GM18526 (cell line): ENCODE results near the gene PPP1CB.

Experiments used
- POLR2A ChIP-seq: IDR thresholded peaks from 3 replicates; pipeline ENCODE4 v1.6.1; 2011; ENCODE audit not compliant: insufficient read length; ENCODE audit errors: extremely low read depth

PPP1CB gene

DNA sequence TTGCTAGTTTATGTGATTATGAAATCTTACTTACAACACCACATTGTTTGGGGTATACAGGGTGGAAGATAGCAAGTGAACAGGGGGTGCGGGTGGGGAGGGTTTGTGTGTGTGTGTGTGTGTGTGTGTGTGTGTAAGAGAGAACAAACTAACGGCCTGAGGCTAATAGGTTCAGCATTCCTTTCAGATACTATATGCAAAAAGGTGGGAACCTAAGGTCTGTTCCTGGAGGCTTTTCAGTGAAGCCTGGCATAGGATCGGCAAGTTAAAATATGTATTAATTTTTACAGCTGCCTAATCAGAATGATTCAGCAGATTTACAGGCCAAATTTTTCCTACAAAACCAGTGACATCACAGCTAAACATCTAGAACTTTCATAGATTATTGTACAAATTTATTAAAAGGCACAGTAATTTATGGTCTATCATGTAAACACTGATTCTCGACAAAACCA, 51.4 kb downstream of the PPP1CB start:
- no peak for TF ChIP-seq POLR2A

DNA sequence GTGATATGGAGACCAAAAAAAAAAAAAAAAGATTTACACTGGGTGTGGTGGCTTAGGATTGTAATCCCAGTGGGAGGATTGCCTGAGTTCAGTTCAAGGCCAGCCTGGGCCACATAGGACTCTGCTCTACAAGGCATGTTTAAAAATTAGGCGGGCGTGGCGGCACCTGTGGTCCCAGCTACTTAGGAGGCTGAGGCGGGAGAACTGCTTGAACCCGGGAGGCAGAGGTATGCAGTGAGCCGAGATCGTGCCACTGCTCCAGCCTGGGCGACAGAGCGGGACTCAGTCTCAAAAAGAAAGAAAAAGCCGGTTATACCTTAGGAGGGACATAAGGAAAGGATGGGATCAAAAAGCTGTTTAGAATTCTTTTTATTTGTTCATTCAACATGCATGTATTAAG, 58.3 kb downstream of the PPP1CB start:
- TF ChIP-seq POLR2A = no peak

DNA sequence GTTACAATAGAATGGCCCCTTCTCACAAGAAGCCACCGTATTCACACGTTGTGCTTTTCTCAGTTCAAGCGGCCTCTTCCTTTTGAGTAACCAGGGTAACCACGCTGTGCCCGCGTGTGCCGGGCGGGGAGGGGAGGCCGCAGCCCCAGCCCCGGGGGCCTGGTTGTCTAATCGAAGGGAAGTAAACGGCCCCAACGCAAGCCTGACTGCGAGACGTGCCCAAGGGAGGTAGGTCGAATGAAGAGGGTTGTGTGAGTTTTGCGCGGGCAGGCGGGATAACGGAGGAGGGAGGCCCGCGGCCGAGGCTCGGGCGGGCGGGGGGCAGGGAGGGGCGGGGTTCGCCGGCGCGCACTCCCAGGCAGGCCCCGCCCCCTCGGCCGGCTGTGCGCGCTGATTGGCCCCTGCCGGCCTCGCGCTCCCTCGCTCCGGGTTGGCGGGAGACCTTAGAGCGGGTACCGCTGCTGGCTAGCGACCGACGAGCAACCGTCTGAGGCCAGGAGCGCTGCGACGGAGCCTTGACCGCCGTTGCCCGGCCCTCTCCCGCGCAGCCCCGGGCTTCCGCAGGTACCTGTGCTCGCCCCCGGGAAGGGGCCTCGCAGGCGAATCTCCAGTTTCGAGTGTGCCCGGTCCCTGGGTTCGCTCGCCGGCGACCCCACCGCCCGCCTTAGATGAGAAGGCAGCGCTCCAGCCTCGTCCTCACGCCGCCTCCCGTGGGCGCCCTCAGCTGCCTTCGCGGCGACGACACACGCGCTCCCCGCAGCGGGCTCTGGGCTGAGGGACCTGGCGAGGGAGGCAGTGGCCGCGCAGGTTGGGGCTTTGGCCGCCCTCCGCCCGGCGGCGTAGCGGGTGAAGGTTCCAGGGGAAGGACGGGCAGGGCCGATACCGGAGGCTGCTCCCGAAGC, 59.0 kb downstream of the PPP1CB start, which contains the start of gene SPDYA:
Gene SPDYA, plus strand, starts transcription at position 451 of the 902 bp plus-strand sequence. CDS start 5,181 bp downstream, outside the sequence.
- TF ChIP-seq POLR2A = no peak

DNA sequence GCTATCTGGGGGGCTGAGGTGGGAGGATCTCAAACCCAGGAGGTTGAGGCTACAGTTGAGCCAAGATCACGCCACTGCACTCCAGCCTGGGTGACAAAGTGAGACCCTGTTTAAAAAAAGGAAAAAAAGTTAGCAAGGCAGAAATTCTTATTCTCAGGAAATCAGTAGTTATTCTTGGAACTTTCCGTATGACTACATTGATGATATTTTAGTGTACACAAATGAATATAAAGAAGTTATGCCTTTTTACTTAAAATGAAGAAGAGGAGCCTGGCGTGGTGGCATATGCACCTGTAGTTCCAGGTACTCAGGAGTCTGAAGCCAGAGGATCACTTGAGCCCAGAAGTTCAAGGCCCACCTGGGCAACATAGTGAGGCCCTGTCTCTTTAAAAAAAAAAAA, 66.4 kb downstream of the PPP1CB start:
- TF ChIP-seq POLR2A = no peak

DNA sequence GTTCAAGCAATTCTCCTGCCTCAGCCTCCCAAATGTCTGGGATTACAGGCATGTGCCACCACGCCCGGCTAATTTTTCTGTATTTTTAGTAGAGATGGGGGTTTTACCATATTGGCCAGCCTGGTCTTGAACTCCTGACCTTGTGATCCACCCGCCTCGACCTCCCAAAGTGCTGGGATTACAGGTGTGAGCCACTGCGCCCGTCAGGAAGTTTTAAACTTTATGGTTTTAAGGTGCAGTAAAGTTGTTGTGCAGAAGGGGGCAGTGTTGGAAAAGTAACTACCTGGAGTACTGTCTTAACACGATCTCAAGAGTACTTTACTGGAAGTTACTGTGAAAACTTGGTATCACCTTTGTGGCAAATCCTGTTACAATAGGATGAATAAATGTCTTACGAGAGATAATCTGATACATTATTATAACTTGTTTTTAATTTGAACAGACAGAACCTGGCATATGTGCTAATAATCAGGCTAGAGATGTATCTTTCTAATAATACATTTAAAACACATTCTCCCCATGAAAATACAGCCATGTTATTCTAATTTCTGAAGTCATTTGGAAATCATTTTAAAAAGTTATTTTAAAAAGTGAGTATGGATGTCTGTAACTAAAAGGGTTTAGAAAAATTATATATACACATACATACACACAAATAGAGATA, 69.8 kb downstream of the PPP1CB start:
- TF ChIP-seq POLR2A = no peak

DNA sequence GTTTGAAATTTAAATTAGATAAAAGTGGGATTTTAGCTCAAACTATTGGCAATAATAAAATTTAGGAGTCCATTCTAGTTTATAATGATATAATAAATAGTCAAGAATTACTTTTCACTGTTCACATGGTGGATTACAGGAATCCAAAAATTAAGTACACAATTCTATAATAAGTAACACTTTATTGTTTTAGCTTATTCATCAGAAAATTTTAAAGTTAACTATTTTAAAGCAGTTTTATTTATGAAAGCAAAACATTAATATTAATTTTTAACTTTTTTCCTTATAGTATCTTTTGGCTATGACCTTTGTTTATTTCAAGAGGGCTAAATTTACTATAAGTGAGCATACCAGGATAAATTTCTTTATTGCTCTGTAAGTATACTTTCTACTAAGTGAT, 70.4 kb downstream of the PPP1CB start:
- no peak for TF ChIP-seq POLR2A

DNA sequence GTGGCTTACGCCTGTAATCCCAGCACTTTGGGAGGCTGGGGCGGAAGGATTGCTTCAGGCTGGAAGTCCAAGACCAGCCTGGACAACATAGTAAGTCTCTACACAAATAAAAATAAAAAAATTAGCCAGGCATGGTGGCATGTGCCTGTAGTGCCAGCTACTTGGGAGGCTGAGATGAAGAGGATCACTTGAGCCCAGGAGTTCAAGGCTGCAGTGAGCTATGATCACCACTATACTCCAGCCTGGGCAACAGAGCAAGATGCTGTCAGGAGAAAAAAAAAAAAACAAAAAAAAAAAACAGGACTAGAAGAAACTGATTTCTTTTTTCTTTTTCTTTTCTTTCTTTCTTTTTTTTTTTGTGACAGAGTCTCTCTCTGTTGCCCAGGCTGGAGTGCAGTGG, 72.6 kb downstream of the PPP1CB start:
- TF ChIP-seq POLR2A = no peak

DNA sequence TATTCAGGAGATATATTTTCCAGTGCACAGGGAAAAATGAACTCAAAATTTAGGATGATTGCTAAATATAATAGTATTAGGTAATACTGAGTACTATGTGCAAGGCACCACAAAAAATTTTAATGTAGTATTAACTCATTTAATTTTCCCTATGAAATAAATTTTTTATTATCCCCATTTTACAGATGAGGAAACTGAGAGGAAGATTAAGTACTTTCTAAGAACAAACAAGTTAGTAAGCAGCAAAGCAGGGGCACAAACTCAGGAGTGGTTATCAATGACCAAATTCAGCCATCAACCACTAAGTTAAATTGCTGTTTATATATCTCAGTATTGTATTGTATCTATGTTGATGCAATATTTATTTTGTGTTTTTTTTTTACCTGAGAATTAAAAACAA, 73.2 kb downstream of the PPP1CB start:
- TF ChIP-seq POLR2A = no peak

DNA sequence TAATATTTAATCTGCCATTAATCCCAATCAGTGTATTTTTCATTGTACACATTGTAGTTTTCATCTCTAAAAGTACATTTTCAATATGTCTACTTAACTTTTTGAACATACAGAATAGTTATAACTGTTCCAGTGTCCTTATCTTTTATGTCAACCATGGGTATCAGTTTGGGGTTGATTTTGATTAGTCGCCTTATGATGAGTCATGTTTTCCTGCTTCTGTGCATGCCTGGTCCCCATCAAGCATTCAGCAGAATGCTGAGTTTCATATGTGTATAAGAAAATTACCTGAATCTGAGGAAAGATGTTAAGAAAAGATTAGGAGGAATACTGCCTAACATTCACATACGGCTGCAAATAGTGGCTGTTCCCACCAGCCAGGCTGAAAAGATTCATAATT, 76.8 kb downstream of the PPP1CB start:
- TF ChIP-seq POLR2A = no peak

DNA sequence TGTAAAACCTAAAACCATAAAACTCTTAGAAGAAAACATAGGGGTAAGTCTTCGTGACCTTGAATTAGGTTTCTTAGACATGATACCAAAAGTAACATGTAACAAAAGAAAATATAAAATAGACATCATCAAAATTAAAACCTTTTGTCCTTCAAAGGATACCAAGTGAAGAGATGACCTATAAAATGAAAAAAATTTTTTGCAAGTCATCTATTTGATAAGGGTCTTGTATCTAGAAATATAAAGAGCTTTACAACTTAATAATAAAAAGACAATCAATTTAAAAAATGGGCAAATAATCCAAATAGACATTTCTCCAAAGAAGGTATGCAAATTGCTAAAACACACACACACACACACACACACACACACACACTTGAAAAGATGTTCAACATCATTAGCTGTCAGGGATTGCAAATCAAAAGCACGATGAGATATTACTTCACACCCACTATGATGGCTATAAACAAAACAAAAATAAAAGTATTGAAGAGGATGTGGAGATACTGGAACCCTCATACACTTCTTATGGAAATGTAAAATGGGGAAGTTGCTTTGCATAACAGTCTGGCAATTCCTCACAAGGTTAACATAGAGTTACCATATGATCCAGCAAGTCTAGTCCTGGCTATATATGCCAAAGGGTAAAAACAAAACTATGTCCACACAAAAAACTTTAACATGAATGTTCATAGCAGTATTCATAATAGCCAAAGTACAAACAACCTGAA, 82.3 kb downstream of the PPP1CB start:
- TF ChIP-seq POLR2A = no peak

DNA sequence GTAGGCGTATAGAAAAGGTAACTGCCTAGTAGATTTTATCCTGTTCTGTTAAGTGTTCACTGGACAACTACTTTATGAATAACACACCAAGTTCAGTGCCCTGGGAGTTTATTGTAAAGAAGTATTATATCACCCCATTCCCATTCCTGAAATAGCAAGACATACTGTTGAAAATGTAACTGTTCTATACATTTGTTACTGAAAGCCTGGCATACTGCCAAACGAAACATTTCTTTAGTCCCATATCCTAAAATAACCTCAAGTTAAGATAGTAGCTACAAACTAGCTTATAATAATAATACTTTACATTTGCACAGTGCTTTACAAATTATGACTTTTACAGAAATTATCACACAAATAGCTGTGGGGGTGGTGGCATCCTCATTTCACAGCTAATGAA, 84.2 kb downstream of the PPP1CB start:
- TF ChIP-seq POLR2A = no peak

DNA sequence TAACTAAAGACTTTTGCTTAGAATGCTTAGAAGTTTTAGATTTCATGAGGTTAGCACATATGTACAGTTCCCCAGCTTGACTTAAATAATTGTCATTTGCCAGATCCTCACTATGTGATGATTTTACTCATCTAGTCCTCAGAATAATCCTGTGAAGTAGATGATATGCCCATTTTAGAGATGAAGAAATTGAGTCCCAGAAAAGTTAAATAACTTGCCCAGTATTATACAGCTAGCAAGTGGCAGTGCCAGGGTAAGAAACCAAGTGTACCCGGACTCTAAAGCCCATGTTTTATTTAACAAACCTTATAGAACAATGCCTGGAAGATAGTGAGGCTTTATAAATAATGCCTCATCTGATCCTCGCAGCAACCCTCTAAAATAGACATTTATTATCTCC, 87.3 kb downstream of the PPP1CB start:
- no peak for TF ChIP-seq POLR2A

DNA sequence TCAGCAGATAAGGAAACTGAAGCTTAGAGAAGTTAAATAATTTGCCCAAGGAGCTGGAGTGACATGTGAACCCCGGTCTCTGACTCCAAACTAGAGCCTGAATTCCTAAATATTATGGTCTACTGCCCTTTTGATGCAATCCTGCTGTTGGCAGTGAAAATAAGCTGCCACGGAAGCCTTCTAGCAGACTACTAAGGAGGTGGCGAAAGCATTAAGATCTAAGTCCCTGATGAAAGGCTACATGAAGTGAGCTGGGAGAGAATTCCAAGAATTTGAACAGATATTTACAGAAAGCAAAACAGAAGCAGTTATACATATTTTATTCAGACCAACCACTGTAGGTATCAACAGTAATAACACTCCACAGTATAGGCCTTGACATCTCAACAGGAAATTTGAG, 90.4 kb downstream of the PPP1CB start:
- no peak for TF ChIP-seq POLR2A
